Osteocyte (in vitro differentiated cells): Measurements from ENCODE around the gene C6orf120. TPM values are rescaled to one million over a fixed set of nuclear protein-coding genes. Genes with fewer than 3 reads are reported as not detected.

Experiments used
- DNase-seq: peaks from one replicate; pipeline ENCODE4 v3.0.0; 2021; ENCODE audit warnings: mixed read lengths; ENCODE audit not compliant: unreplicated experiment; ENCODE audit errors: extremely low spot score
- H3K27ac Mint-ChIP-seq: one replicate; pipeline ENCODE4 v1.8.0; 2021; ENCODE audit warnings: mild to moderate bottlenecking, mixed read lengths; ENCODE audit not compliant: unreplicated experiment
- H3K27me3 Mint-ChIP-seq: one replicate; pipeline ENCODE4 v1.8.0; 2021; ENCODE audit warnings: mixed read lengths; ENCODE audit not compliant: unreplicated experiment
- H3K36me3 Mint-ChIP-seq: one replicate; pipeline ENCODE4 v1.8.0; 2021; ENCODE audit warnings: mixed read lengths; ENCODE audit not compliant: unreplicated experiment
- H3K4me1 Mint-ChIP-seq: one replicate; pipeline ENCODE4 v1.8.0; 2021; ENCODE audit warnings: mixed read lengths; ENCODE audit not compliant: unreplicated experiment
- H3K4me3 Mint-ChIP-seq: one replicate; pipeline ENCODE4 v1.8.0; 2021; ENCODE audit warnings: mild to moderate bottlenecking, moderate library complexity, mixed read lengths; ENCODE audit not compliant: unreplicated experiment
- H3K9me3 Mint-ChIP-seq: one replicate; pipeline ENCODE4 v1.8.0; 2021; ENCODE audit warnings: mixed read lengths; ENCODE audit not compliant: unreplicated experiment
- CTCF ChIP-seq: fragments of 200-600 bp; sonication (generic); IDR thresholded peaks from 2 replicates; pipeline ENCODE4 v1.5.0; 2021; ENCODE audit warnings: antibody characterized with exemption, mild to moderate bottlenecking, moderate library complexity
- total RNA-seq: library from RNA; stranded (reverse); gene quantifications from 2 replicates; pipeline ENCODE4 v1.2.1, GENCODE V29; 2021

Gene C6orf120
- total RNA-seq, 1 donor from 2014 or later: 33.1 TPM

- no peaks in the 10 kb centered on the region for H3K4me1 Mint-ChIP-seq
- peaks cover 54% of the 10 kb centered on the region for H3K36me3 Mint-ChIP-seq
- no peak for DNase-seq
- no peak overlapping the region for H3K4me3 Mint-ChIP-seq
- H3K27ac Mint-ChIP-seq: no peak overlapping the region
- H3K9me3 Mint-ChIP-seq: peaks cover 29% of the 10 kb centered on the region
- H3K27me3 Mint-ChIP-seq: no peaks in the 10 kb centered on the region
- no peak for TF ChIP-seq CTCF
These were observed 24.8 kb upstream of the C6orf120 start for GRCh38 chr6:169677096-169677495.

GRCh38 chr6:169678342-169678741, 23.6 kb upstream of the C6orf120 start:
- TF ChIP-seq CTCF: no peak
- DNase-seq: no peak
- H3K36me3 Mint-ChIP-seq: peaks cover 60% of the 10 kb centered on the region
- H3K27me3 Mint-ChIP-seq: no peaks in the 10 kb centered on the region
- no peak overlapping the region for H3K4me3 Mint-ChIP-seq
- H3K9me3 Mint-ChIP-seq: peaks cover 32% of the 10 kb centered on the region
- H3K4me1 Mint-ChIP-seq: no peaks in the 10 kb centered on the region
- no peak overlapping the region for H3K27ac Mint-ChIP-seq

GRCh38 chr6:169684056-169684455, 17.9 kb upstream of the C6orf120 start:
- H3K27ac Mint-ChIP-seq: no peak overlapping the region
- H3K4me3 Mint-ChIP-seq: no peak overlapping the region
- no peaks in the 10 kb centered on the region for H3K27me3 Mint-ChIP-seq
- H3K4me1 Mint-ChIP-seq: no peaks in the 10 kb centered on the region
- H3K36me3 Mint-ChIP-seq: peaks cover 65% of the 10 kb centered on the region
- no peak for TF ChIP-seq CTCF
- no peak for DNase-seq
- peaks cover 48% of the 10 kb centered on the region for H3K9me3 Mint-ChIP-seq

GRCh38 chr6:169685860-169686259, 16.1 kb upstream of the C6orf120 start:
- H3K4me3 Mint-ChIP-seq: no peak overlapping the region
- TF ChIP-seq CTCF: no peak
- DNase-seq: no peak
- peaks cover 38% of the 10 kb centered on the region for H3K9me3 Mint-ChIP-seq
- no peak overlapping the region for H3K27ac Mint-ChIP-seq
- H3K4me1 Mint-ChIP-seq: peaks cover 2% of the 10 kb centered on the region
- H3K27me3 Mint-ChIP-seq: no peaks in the 10 kb centered on the region
- peaks cover 56% of the 10 kb centered on the region for H3K36me3 Mint-ChIP-seq

GRCh38 chr6:169689287-169689686, 12.6 kb upstream of the C6orf120 start:
- DNase-seq: no peak
- Mint-ChIP-seq H3K4me1 (peaks cover 2% of the 10 kb centered on the region), H3K36me3 (peaks cover 41% of the 10 kb centered on the region), H3K4me3 (no peak overlapping the region), H3K27ac (no peak overlapping the region), H3K27me3 (no peaks in the 10 kb centered on the region), H3K9me3 (peaks cover 29% of the 10 kb centered on the region)
- TF ChIP-seq CTCF: no peak
